ENCODE results near the gene CLSTN2. TPM values are rescaled to one million over a fixed set of nuclear protein-coding genes. Genes with fewer than 3 reads are reported as not detected.

Gene CLSTN2
- total RNA-seq, 1 donor from 2014 or later = 0.74 TPM

DNA sequence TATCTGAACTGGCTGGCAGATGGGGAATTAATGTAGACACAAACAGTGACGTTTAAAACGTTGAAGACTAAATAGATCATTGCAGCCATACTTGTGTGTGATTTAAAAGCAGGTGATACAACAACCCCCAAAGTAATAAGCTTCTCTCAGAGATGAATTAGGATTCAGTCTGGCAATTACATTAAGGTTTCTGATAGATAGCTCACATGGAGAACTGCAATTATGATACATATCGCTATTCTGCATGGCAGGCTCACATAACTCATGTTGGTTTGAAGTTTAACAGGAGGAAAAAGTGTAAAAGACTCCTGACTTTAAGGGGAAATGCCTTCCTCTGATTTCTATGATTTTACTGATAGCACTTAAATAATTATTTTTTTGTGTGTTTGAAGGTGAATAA lies 196.9 kb downstream of the CLSTN2 start:
- Mint-ChIP-seq H3K27ac (ENCODE audit: unreplicated experiment) (no peak overlapping the region), H3K27me3 (ENCODE audit: unreplicated experiment) (peaks cover 4% of the 10 kb centered on the region), H3K36me3 (ENCODE audit: low read depth, unreplicated experiment) (no peaks in the 10 kb centered on the region), H3K4me1 (ENCODE audit: unreplicated experiment) (peaks cover 30% of the 10 kb centered on the region), H3K9me3 (ENCODE audit: unreplicated experiment) (no peaks in the 10 kb centered on the region), H3K4me3 (ENCODE audit: unreplicated experiment) (no peak overlapping the region)
- TF ChIP-seq, protein P1, sequence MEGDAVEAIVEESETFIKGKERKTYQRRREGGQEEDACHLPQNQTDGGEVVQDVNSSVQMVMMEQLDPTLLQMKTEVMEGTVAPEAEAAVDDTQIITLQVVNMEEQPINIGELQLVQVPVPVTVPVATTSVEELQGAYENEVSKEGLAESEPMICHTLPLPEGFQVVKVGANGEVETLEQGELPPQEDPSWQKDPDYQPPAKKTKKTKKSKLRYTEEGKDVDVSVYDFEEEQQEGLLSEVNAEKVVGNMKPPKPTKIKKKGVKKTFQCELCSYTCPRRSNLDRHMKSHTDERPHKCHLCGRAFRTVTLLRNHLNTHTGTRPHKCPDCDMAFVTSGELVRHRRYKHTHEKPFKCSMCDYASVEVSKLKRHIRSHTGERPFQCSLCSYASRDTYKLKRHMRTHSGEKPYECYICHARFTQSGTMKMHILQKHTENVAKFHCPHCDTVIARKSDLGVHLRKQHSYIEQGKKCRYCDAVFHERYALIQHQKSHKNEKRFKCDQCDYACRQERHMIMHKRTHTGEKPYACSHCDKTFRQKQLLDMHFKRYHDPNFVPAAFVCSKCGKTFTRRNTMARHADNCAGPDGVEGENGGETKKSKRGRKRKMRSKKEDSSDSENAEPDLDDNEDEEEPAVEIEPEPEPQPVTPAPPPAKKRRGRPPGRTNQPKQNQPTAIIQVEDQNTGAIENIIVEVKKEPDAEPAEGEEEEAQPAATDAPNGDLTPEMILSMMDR (IDR thresholded peaks at IDR 0.05; ENCODE audit: unreplicated experiment) = no peak
- no peak for DNase-seq (ENCODE audit: low spot score)

DNA sequence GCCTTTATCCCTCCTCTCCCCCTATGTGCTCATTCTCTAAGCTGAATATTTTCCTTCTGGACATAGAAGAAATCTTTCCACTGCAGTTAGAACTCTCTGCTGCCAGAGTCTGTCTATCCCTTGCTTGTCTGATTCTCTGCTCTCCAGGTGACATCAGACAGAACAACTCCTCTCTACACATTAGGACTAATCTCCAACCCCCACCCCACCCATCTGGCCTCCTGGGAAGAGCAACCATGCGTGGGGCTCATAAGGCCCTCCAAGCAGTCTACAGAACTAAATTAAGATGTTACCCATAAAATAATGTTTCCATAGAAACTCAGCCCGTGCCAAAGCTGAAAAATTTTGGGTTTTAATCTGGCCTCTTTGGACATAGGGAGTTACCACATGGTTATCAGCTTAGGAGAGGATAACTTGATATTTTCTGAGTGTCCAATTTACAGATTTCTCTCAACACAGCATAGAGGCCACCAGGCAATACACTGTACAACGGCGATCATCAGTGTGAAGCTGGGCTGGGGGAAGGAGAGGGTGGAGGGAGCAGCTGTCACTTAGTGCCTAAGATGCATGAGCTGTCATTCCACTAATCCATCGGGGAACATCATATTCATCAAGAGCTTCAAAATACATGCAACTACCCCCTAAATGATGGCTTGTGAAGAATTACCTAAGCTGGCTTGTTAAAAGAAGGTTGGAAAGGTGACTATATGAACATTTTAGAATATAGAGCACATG lies 199.4 kb downstream of the CLSTN2 start:
- Mint-ChIP-seq H3K36me3 (ENCODE audit: low read depth, unreplicated experiment) (no peaks in the 10 kb centered on the region), H3K4me3 (ENCODE audit: unreplicated experiment) (no peak overlapping the region), H3K27me3 (ENCODE audit: unreplicated experiment) (peaks cover 4% of the 10 kb centered on the region), H3K27ac (ENCODE audit: unreplicated experiment) (no peak overlapping the region), H3K4me1 (ENCODE audit: unreplicated experiment) (peaks cover 13% of the 10 kb centered on the region), H3K9me3 (ENCODE audit: unreplicated experiment) (no peaks in the 10 kb centered on the region)
- DNase-seq (ENCODE audit: low spot score) = no peak
- TF ChIP-seq, protein P1 (IDR thresholded peaks at IDR 0.05; ENCODE audit: unreplicated experiment) = no peak

DNA sequence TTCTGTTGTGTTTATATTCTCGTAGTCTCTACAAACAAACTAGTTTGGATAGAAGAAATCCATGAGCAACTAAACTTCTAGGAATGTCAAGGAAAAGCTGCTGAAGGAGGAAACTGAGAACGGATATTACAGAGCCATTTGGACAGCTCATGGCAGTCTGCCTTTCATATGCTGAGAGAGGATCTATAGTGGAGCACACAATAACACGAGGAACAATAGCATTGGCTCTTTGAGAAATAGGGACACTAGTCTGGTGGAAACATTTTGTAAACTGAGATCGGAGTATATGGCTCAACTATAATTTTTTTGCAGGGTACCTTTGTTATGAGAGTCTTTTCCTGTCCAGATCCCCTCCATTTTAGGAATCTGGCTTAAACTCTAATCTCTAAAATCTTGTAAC lies 200.5 kb downstream of the CLSTN2 start:
- Mint-ChIP-seq H3K36me3 (ENCODE audit: low read depth, unreplicated experiment) (no peaks in the 10 kb centered on the region), H3K9me3 (ENCODE audit: unreplicated experiment) (no peaks in the 10 kb centered on the region), H3K4me1 (ENCODE audit: unreplicated experiment) (peaks cover 10% of the 10 kb centered on the region), H3K27me3 (ENCODE audit: unreplicated experiment) (peaks cover 3% of the 10 kb centered on the region), H3K4me3 (ENCODE audit: unreplicated experiment) (no peak overlapping the region), H3K27ac (ENCODE audit: unreplicated experiment) (no peak overlapping the region)
- TF ChIP-seq, protein P1 (IDR thresholded peaks at IDR 0.05; ENCODE audit: unreplicated experiment) = no peak
- DNase-seq (ENCODE audit: low spot score) = no peak

DNA sequence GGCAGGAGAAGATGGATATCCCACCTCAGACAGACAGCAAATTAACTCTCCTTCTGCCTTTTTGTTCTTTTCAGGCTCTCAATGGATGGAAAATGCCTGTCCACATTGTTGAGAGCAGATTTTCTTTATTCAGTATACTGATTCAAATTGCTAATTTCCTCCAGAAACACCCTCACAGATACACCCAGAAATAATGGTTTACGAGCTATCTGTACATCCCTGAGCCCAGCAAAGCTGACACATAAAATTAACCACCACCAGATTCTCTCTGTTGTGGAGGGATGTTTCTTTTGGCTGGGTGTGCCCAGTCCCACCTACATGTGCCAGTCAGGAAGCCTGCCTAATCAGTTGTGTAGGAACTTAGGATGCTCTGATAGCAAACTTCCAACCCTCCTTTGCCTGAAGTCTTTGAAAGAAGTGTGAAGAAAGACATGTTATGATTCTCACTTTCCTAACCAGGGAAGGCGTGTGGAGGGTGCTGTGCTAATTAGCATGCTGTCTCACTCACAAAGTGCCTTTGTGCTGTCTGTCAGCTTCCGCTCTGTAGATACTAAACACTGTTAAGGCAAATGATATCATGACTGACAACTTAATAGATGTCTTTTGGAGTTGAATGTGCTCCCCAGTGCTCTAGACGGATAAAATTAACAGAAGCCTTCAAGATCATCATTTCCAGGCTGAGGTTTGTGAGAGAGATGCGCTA lies 208.5 kb downstream of the CLSTN2 start:
- Mint-ChIP-seq H3K9me3 (ENCODE audit: unreplicated experiment) (no peaks in the 10 kb centered on the region), H3K4me3 (ENCODE audit: unreplicated experiment) (no peak overlapping the region), H3K4me1 (ENCODE audit: unreplicated experiment) (peaks cover 14% of the 10 kb centered on the region)

More for the DNA sequence above, 208.5 kb downstream of the CLSTN2 start:
- TF ChIP-seq, protein P1 (IDR thresholded peaks at IDR 0.05; ENCODE audit: unreplicated experiment) = no peak
- no peaks in the 10 kb centered on the region for H3K36me3 Mint-ChIP-seq (ENCODE audit: low read depth, unreplicated experiment)
- DNase-seq (ENCODE audit: low spot score) = no peak
- no peak overlapping the region for H3K27ac Mint-ChIP-seq (ENCODE audit: unreplicated experiment)
- H3K27me3 Mint-ChIP-seq (ENCODE audit: unreplicated experiment) = no peaks in the 10 kb centered on the region
